SIG-M5 treated with dmso at 0.1 percent for 504 hours (cell line): ENCODE results near the gene NOS1.
A peak's percentile ranks its signal among the peaks of the same experiment; 100 is the strongest.

Source experiments
- DNase-seq: peaks from one replicate; lab custom pipeline; 2025; ENCODE audit not compliant: unreplicated experiment; lab: John Stamatoyannopoulos, UW

NOS1 gene

GRCh38 chr12:117331691-117332090 is 29.7 kb downstream of the NOS1 start:
- DNase-seq, result no peak

- DNase-seq, result no peak
These were observed 30.8 kb downstream of the NOS1 start for GRCh38 chr12:117330441-117331113.

GRCh38 chr12:117329756-117330155 is 31.7 kb downstream of the NOS1 start:
- no peak for DNase-seq

GRCh38 chr12:117328556-117329100 is 32.8 kb downstream of the NOS1 start:
- DNase-seq, result no peak

- no peak for DNase-seq
These were observed 39.0 kb downstream of the NOS1 start for GRCh38 chr12:117322428-117322827.

- no peak for DNase-seq
These were observed 39.9 kb downstream of the NOS1 start for GRCh38 chr12:117321572-117321971.

GRCh38 chr12:117318591-117318990 is 42.8 kb downstream of the NOS1 start:
- no peak for DNase-seq

GRCh38 chr12:117316336-117316735 is 45.1 kb downstream of the NOS1 start:
- no peak for DNase-seq

- peak; percentile 28 for DNase-seq
These were observed 47.5 kb downstream of the NOS1 start for GRCh38 chr12:117313926-117314325.

- DNase-seq, result no peak
These were observed 48.7 kb downstream of the NOS1 start for GRCh38 chr12:117312770-117313169.

GRCh38 chr12:117309276-117309925 is 52.0 kb downstream of the NOS1 start:
- DNase-seq, result no peak

- no peak for DNase-seq
These were observed 61.3 kb downstream of the NOS1 start for GRCh38 chr12:117300174-117300573.

- no peak for DNase-seq
These were observed 62.7 kb downstream of the NOS1 start for GRCh38 chr12:117298648-117299225.

GRCh38 chr12:117298191-117298590 is 63.2 kb downstream of the NOS1 start:
- DNase-seq, result no peak

GRCh38 chr12:117294189-117294603 is 67.2 kb downstream of the NOS1 start:
- peak; percentile 12 for DNase-seq

- DNase-seq, result no peak
These were observed 67.9 kb downstream of the NOS1 start for GRCh38 chr12:117293510-117293909.

GRCh38 chr12:117292688-117293087 is 68.7 kb downstream of the NOS1 start:
- DNase-seq, result no peak

GRCh38 chr12:117284140-117284539 is 77.3 kb downstream of the NOS1 start:
- DNase-seq, result no peak

- no peak for DNase-seq
These were observed 78.9 kb downstream of the NOS1 start for GRCh38 chr12:117282490-117282889.

GRCh38 chr12:117280019-117280680 is 81.3 kb downstream of the NOS1 start:
- no peak for DNase-seq

GRCh38 chr12:117279606-117280005 is 81.8 kb downstream of the NOS1 start:
- no peak for DNase-seq

- no peak for DNase-seq
These were observed 83.6 kb downstream of the NOS1 start for GRCh38 chr12:117277875-117278274.
